ENCODE measurements around the gene DGKZ. TPM values are rescaled to one million over a fixed set of nuclear protein-coding genes. Genes with fewer than 3 reads are reported as not detected.

DGKZ gene
- total and polyA plus RNA-seq, 4 donors = 4.6 to 24.3 (median 14.4) TPM

- Histone ChIP-seq H3K27me3 (ENCODE audit: control insufficient read depth in 4 of 4, insufficient read depth in 4 of 4, low read length in 3 of 4) (peaks cover 0 to 5% (median 0%) of the 10 kb centered on the region in 4 donors), H3K9me3 (ENCODE audit: control insufficient read depth in 4 of 4, low read length in 3 of 4) (no peaks in the 10 kb centered on the region), H3K9ac (ENCODE audit: low read depth in 1 of 2, low read length in 2 of 2) (no peak overlapping the region), H3K27ac (ENCODE audit: low read depth in 1 of 2, low read length in 2 of 2) (no peak overlapping the region), H3K4me3 (ENCODE audit: low read depth in 1 of 3, low read length in 3 of 3) (no peak overlapping the region), H3K4me1 (ENCODE audit: control insufficient read depth in 4 of 4, insufficient read depth in 4 of 4, low read length in 3 of 4) (no peaks in the 10 kb centered on the region), H3K36me3 (ENCODE audit: control insufficient read depth in 4 of 4, insufficient read depth in 3 of 4, low read depth in 1 of 4, low read length in 3 of 4) (no peaks in the 10 kb centered on the region)
- DNase-seq (ENCODE audit: low spot score) = no peak
- TF ChIP-seq EGR1 (IDR thresholded peaks at IDR 0.05; ENCODE audit: low read depth in 2 of 2) (no peak), FOXA2 (IDR thresholded peaks at IDR 0.05) (no peak), HNF4A (conservative IDR thresholded peaks at IDR 0.05) (no peak), HNF4G (IDR thresholded peaks at IDR 0.05) (no peak), NR2F2 (IDR thresholded peaks at IDR 0.05) (no peak), MAX (IDR thresholded peaks at IDR 0.05) (no peak), GABPA (IDR thresholded peaks at IDR 0.05 in 1 of 2, conservative IDR thresholded peaks at IDR 0.05 in 1 of 2) (no peak), RXRA (IDR thresholded peaks at IDR 0.05) (no peak), TAF1 (conservative IDR thresholded peaks at IDR 0.05) (no peak), JUND (IDR thresholded peaks at IDR 0.05) (no peak), FOXA1 (IDR thresholded peaks at IDR 0.05) (no peak), ZBTB33 (IDR thresholded peaks at IDR 0.05) (no peak)
- 95% methylated on average over 10 of the region's 10 CpGs for WGBS
Observed at GRCh38 chr11:46304605-46305179, 42.6 kb upstream of the DGKZ start.

- no peak overlapping the region for H3K4me3 ChIP-seq (ENCODE audit: low read depth in 1 of 3, low read length in 3 of 3)
- H3K36me3 ChIP-seq (ENCODE audit: control insufficient read depth in 4 of 4, insufficient read depth in 3 of 4, low read depth in 1 of 4, low read length in 3 of 4) = no peaks in the 10 kb centered on the region
- 71% methylated on average over 6 of the region's 6 CpGs for WGBS
- H3K4me1 ChIP-seq (ENCODE audit: control insufficient read depth in 4 of 4, insufficient read depth in 4 of 4, low read length in 3 of 4) = no peaks in the 10 kb centered on the region
- no peak overlapping the region for H3K9ac ChIP-seq (ENCODE audit: low read depth in 1 of 2, low read length in 2 of 2)
- peaks cover 0 to 5% (median 0%) of the 10 kb centered on the region in 4 donors for H3K27me3 ChIP-seq (ENCODE audit: control insufficient read depth in 4 of 4, insufficient read depth in 4 of 4, low read length in 3 of 4)
- no peaks in the 10 kb centered on the region for H3K9me3 ChIP-seq (ENCODE audit: control insufficient read depth in 4 of 4, low read length in 3 of 4)
- H3K27ac ChIP-seq (ENCODE audit: low read depth in 1 of 2, low read length in 2 of 2) = no peak overlapping the region
- no peak for TF ChIP-seq YY1 (IDR thresholded peaks at IDR 0.05)
- TF ChIP-seq RXRA (IDR thresholded peaks at IDR 0.05) = no peak
- TF ChIP-seq SP1 (IDR thresholded peaks at IDR 0.05) = no peak
- TF ChIP-seq TAF1 (conservative IDR thresholded peaks at IDR 0.05) = no peak
- TF ChIP-seq, protein P1, sequence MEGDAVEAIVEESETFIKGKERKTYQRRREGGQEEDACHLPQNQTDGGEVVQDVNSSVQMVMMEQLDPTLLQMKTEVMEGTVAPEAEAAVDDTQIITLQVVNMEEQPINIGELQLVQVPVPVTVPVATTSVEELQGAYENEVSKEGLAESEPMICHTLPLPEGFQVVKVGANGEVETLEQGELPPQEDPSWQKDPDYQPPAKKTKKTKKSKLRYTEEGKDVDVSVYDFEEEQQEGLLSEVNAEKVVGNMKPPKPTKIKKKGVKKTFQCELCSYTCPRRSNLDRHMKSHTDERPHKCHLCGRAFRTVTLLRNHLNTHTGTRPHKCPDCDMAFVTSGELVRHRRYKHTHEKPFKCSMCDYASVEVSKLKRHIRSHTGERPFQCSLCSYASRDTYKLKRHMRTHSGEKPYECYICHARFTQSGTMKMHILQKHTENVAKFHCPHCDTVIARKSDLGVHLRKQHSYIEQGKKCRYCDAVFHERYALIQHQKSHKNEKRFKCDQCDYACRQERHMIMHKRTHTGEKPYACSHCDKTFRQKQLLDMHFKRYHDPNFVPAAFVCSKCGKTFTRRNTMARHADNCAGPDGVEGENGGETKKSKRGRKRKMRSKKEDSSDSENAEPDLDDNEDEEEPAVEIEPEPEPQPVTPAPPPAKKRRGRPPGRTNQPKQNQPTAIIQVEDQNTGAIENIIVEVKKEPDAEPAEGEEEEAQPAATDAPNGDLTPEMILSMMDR (IDR thresholded peaks at IDR 0.05; ENCODE audit: low read depth, low read length, missing input control) = no peak
- no peak for TF ChIP-seq MAX (IDR thresholded peaks at IDR 0.05)
- no peak for TF ChIP-seq FOXA2 (IDR thresholded peaks at IDR 0.05)
- TF ChIP-seq, protein P2, sequence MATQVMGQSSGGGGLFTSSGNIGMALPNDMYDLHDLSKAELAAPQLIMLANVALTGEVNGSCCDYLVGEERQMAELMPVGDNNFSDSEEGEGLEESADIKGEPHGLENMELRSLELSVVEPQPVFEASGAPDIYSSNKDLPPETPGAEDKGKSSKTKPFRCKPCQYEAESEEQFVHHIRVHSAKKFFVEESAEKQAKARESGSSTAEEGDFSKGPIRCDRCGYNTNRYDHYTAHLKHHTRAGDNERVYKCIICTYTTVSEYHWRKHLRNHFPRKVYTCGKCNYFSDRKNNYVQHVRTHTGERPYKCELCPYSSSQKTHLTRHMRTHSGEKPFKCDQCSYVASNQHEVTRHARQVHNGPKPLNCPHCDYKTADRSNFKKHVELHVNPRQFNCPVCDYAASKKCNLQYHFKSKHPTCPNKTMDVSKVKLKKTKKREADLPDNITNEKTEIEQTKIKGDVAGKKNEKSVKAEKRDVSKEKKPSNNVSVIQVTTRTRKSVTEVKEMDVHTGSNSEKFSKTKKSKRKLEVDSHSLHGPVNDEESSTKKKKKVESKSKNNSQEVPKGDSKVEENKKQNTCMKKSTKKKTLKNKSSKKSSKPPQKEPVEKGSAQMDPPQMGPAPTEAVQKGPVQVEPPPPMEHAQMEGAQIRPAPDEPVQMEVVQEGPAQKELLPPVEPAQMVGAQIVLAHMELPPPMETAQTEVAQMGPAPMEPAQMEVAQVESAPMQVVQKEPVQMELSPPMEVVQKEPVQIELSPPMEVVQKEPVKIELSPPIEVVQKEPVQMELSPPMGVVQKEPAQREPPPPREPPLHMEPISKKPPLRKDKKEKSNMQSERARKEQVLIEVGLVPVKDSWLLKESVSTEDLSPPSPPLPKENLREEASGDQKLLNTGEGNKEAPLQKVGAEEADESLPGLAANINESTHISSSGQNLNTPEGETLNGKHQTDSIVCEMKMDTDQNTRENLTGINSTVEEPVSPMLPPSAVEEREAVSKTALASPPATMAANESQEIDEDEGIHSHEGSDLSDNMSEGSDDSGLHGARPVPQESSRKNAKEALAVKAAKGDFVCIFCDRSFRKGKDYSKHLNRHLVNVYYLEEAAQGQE (IDR thresholded peaks at IDR 0.05) = no peak
- no peak for TF ChIP-seq ZBTB33 (IDR thresholded peaks at IDR 0.05)
- no peak for TF ChIP-seq HNF4A (conservative IDR thresholded peaks at IDR 0.05)
- no peak for TF ChIP-seq HNF4G (IDR thresholded peaks at IDR 0.05)
- no peak for TF ChIP-seq ATF3 (IDR thresholded peaks at IDR 0.05)
- no peak for TF ChIP-seq FOXA1 (IDR thresholded peaks at IDR 0.05)
- no peak for TF ChIP-seq EGR1 (IDR thresholded peaks at IDR 0.05; ENCODE audit: low read depth in 2 of 2)
- no peak for DNase-seq (ENCODE audit: low spot score)
Observed at GRCh38 chr11:46305295-46305694, 42.0 kb upstream of the DGKZ start.

All from liver (tissue), 9 donors.